Motor neuron (in vitro differentiated cells): ENCODE data around the gene LRRTM1. TPM values are rescaled to one million over a fixed set of nuclear protein-coding genes. Genes with fewer than 3 reads are reported as not detected.

Experiments
- ATAC-seq, 8 experiments: fragments of 200-7000 bp; cut with Tn5 transposase; replicated peaks in 6 of 8; 2 replicates each; pipeline ENCODE4 v1.8.0; 2021; ENCODE audit warnings: mild to moderate bottlenecking in 8 of 8, moderate library complexity in 8 of 8
- H3K27ac ChIP-seq, 2 donors: fragments of 250-450 bp; sonication (Bioruptor Pico); 2 replicates each; pipeline ENCODE4 v1.9.0; 2021; ENCODE audit warnings: antibody characterized with exemption in 2 of 2, mild to moderate bottlenecking in 2 of 2, moderate library complexity in 1 of 2
- H3K4me1 ChIP-seq, 2 donors: fragments of 250-450 bp; sonication (Bioruptor Pico); replicated peaks in 1 of 2; 2 replicates each; pipeline ENCODE4 v1.6.1; 2021; ENCODE audit warnings: antibody characterized with exemption in 2 of 2, mild to moderate bottlenecking in 2 of 2, moderate library complexity in 1 of 2
- H3K4me3 ChIP-seq, 5 donors: fragments of 250-450 bp; sonication (Bioruptor Pico); 2 replicates each; pipeline ENCODE4 v1.9.0; 2021; ENCODE audit warnings: antibody characterized with exemption in 5 of 5, mild to moderate bottlenecking in 5 of 5, moderate library complexity in 4 of 5
- WGBS, 10 experiments: fragments of 450-650 bp; shearing (Covaris generic); methylation state at CpG; one replicate each; pipeline ENCODE4 v1.0.0; 2022; 5-methylcytosine and 5-hydroxymethylcytosine counted together
- in situ Hi-C, 9 experiments: fragments of 400-800 bp; cut with MboI; loops; one replicate each; pipeline ENCODE4 v1.15.0; 2021; ENCODE audit warnings: low sequenced_read_pairs in 9 of 9, low pct_unique_long_range_greater_than_20kb in 2 of 9; ENCODE audit not compliant: unreplicated experiment in 9 of 9
- total RNA-seq, 8 experiments: library from RNA; unstranded; fragments of 300-600 nt; gene quantifications; 2 replicates each; pipeline versions ENCODE4 v1.2.3 to v1.2.4, GENCODE V29; 2022

LRRTM1 gene, protein sequence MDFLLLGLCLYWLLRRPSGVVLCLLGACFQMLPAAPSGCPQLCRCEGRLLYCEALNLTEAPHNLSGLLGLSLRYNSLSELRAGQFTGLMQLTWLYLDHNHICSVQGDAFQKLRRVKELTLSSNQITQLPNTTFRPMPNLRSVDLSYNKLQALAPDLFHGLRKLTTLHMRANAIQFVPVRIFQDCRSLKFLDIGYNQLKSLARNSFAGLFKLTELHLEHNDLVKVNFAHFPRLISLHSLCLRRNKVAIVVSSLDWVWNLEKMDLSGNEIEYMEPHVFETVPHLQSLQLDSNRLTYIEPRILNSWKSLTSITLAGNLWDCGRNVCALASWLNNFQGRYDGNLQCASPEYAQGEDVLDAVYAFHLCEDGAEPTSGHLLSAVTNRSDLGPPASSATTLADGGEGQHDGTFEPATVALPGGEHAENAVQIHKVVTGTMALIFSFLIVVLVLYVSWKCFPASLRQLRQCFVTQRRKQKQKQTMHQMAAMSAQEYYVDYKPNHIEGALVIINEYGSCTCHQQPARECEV
- total RNA-seq: 1 to 10 TPM in 6 of 8 experiments, under 1 TPM in 1, not detected in 1; 0.15 to 7.1 (median 5.1) TPM

DNA sequence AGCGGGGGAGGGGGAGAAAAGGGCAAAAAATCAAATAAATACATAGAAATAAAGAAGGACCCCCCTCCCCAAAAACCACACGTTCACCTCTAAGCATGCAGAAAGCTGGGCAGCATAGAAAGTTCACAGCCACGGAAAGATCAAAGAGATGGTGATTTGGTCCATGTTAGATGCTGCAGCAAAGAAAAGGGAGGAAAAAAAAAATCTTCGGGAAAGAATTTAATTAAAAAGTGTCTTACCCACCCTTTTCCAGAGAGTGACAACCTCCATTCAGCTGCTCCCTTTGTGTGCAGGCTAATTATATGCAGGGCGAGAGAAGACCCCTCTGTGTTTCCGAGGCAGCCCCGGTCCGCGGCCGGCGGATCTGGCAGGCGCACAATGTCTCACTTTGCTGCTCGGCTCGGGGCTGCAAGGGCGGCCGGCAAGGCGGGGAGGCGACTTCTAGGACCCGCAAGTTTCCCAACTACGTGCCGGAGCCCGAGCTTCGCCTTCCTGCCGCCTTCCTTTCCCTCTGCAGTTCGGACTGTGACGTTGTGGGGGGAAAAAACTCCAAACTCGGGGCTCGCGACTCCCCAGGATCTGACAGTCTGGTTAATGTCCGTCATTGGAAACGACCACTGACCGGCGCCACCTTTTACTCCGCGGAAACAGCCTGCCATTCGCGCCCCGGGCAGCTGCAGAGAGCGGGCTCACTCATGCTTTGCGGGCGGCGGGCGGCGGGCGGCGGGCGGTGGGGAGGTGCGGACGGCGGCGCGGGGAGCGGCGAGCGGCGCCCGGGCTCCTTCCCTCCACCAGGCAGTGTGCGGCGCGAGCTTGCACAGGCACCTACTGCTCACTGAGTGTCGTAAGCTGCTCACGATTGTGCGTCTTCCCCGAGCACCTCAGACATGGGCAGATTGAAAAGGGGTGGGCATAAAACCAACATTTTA lies at the start of gene LRRTM1:
Gene LRRTM1, minus strand, starts transcription at position 844 of the 929 bp plus-strand sequence. CDS start 933 bp downstream, outside the sequence.
- WGBS, 10 experiments: 0 to 1% (median 0%) methylated on average over 1 to 13 of the region's 64 CpGs; no CpG with 5 or more reads in 2 of the 10 experiments
- in situ Hi-C loops: no loop called here
- peaks cover 34 to 45% of the 10 kb centered on the region in 2 donors for H3K4me1 ChIP-seq
- peak within 1 kb of the TSS; percentile 45 to 56 (median 51) for H3K4me3 ChIP-seq
- peak within 1 kb of the TSS; percentile 5 to 28 for H3K27ac ChIP-seq
- ATAC-seq: peak in 6 of 8 experiments; percentile 63 to 85 (median 80)

GRCh38 chr2:80351231-80351630 lies 46.7 kb upstream of the LRRTM1 start:
- in situ Hi-C loops: no loop called here
- ATAC-seq: no peak
- H3K27ac ChIP-seq: no peak overlapping the region
- no peaks in the 10 kb centered on the region for H3K4me1 ChIP-seq
- 4 to 97% (median 79%) methylated on average over 1 to 3 of the region's 3 CpGs; no CpG with 5 or more reads in 2 of the 10 experiments for WGBS, 10 experiments
- no peak overlapping the region for H3K4me3 ChIP-seq

- Histone ChIP-seq H3K27ac (no peak overlapping the region), H3K4me3 (no peak overlapping the region), H3K4me1 (no peaks in the 10 kb centered on the region)
- in situ Hi-C loops: no loop called here
- no peak for ATAC-seq
These were observed 44.4 kb upstream of the LRRTM1 start for GRCh38 chr2:80348953-80349352.

DNA sequence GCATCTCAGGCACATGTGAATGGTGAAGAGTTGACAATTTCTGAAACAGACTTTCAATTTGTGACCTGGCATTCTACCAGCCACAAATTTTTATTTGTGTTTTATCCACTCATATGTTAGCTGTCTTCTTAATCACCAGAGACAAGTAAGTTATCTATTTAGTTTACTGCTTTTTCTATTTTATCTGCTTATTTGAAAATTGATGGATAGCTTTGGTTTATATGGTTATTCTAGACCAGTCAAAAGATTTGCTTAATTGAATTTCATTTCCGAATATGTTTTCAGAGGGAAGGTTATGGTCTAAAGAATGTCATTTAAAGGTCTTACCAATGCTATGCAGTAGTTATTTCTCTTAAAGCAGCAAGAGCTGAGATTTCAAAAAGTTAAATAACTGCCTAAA lies 43.5 kb upstream of the LRRTM1 start:
- ATAC-seq: no peak
- no peak overlapping the region for H3K27ac ChIP-seq

DNA sequence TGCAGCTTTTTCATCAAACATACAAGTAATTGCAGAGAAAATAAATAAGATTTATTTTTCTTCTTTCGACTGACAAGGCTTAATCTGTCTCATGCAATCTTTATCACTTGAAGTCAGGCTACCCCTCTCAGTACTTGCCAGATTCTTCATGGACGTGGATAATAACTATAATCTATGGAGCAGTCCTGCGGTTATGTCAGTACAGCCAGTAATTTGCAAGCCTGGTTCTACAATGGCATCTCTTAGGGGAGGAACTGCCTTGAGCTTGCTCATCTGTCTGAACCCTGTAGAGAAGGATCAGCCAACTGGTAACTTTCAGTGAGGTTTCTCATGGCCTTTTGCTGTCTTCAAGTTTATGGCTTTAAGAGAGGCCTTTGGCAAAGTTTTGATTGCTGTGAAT lies 35.5 kb upstream of the LRRTM1 start:
- no peaks in the 10 kb centered on the region for H3K4me1 ChIP-seq
- in situ Hi-C loops: no loop called here
- H3K27ac ChIP-seq: no peak overlapping the region
- ATAC-seq: no peak
- no peak overlapping the region for H3K4me3 ChIP-seq
- 0 to 100% (median 55%) methylated on average over 2 to 3 of the region's 3 CpGs; no CpG with 5 or more reads in 2 of the 10 experiments for WGBS, 10 experiments

More for the DNA sequence above, 43.5 kb upstream of the LRRTM1 start:
- in situ Hi-C loops: no loop called here
- no peak overlapping the region for H3K4me3 ChIP-seq
- WGBS, 10 experiments: 0 to 100% (median 69%) methylated on average over 1 of the region's 1 CpG; no CpG with 5 or more reads in 2 of the 10 experiments
- H3K4me1 ChIP-seq: no peaks in the 10 kb centered on the region

DNA sequence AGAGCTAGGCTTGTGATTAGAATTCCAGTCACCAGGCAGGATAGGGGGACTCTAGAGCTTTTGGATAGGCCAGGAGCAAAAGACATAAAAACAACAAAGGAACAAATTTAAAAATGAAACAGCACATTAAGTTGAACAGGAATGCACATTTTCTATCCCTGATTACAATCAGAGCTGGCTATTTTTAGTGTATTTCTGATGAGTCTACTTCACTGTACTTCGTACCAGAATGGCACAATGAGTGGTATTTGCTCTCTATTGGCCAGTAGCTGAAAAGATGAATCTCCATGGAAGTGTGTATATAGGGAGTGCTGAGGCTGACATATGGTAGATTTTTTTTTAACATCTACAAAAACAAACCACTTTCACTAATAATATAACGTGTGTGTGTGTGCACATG lies 34.2 kb upstream of the LRRTM1 start:
- Histone ChIP-seq H3K4me1 (no peaks in the 10 kb centered on the region), H3K4me3 (no peak overlapping the region), H3K27ac (no peak overlapping the region)
- no peak for ATAC-seq
- in situ Hi-C loops: no loop called here
- WGBS, 10 experiments: 0 to 100% (median 25%) methylated on average over 1 to 2 of the region's 2 CpGs; no CpG with 5 or more reads in 5 of the 10 experiments

DNA sequence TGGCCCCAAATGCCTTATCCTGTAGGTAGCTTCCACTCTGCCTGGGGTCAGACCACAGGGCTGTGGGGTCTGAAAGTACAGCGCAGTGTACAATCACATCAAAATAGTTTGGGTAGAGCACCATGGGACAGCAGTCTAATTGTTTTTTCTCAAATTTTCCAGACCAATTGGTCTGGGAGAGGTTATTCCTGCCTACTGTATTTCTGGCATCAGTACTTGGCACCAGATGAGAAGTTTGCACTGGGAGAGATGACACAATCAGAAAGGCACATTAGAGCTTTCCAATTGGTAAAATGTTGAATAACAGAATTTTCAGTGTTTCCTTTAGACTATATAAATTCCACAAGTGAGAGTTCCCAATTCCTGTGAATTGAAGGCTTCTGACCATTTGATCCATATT lies 30.9 kb upstream of the LRRTM1 start:
- in situ Hi-C loops: no loop called here
- no peak overlapping the region for H3K4me3 ChIP-seq
- no peak overlapping the region for H3K27ac ChIP-seq
- H3K4me1 ChIP-seq: peaks cover 0 to 6% of the 10 kb centered on the region in 2 donors
- ATAC-seq: no peak
- 0 to 100% (median 73%) methylated on average over 1 of the region's 1 CpG; no CpG with 5 or more reads in 5 of the 10 experiments for WGBS, 10 experiments

DNA sequence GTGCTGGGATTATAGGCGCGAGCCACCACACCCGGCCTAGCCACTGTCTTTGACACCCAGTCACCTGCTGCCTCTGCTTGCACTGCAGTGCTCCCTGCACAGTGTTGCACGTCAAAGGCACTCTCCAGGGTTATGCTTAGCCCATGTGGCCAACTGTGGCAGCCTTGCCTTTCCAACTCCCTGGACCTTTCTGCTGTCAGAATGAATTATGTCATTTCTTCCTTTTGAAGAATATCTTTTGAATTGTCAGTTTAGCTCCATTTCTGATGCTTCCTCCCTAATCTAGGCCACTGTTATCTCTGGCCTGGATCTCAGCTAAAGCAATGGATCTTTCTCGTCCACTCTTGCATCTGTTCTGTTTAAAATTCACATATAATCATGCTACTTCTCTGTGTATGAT lies 29.3 kb upstream of the LRRTM1 start:
- WGBS, 10 experiments: 0 to 86% (median 60%) methylated on average over 1 to 2 of the region's 5 CpGs; no CpG with 5 or more reads in 4 of the 10 experiments
- no peak for ATAC-seq
- in situ Hi-C loops: no loop called here
- Histone ChIP-seq H3K4me1 (peaks cover 0 to 6% of the 10 kb centered on the region in 2 donors), H3K4me3 (no peak overlapping the region), H3K27ac (no peak overlapping the region)

- no peak overlapping the region for H3K27ac ChIP-seq
- peaks cover 0 to 11% of the 10 kb centered on the region in 2 donors for H3K4me1 ChIP-seq
- in situ Hi-C loops: no loop called here
- ATAC-seq: peak in 4 of 8 experiments; percentile 16 to 64 (median 44)
- H3K4me3 ChIP-seq: no peak overlapping the region
- 13 to 100% (median 53%) methylated on average over 1 to 13 of the region's 14 CpGs for WGBS, 10 experiments
These were observed 26.2 kb upstream of the LRRTM1 start for GRCh38 chr2:80330527-80331450.

DNA sequence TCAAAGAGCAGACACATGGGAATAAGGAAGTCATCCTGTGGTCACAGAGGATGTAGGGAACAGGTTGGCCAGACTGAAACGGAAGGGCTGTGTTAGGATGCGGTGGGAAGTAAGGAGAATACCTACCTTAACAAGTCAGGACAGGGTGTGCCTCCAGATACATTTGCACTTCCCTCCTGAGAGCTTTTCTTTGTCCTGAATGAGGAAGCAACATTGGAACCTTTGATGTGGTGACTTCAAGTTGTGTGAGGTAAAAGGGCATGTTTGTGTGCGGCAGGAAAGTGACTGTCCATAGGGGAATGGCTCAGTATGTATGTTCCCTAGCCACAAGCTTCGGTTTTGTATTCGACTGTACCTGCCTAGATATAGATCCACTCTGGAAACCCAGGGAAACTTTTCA lies 24.9 kb upstream of the LRRTM1 start:
- in situ Hi-C loops: no loop called here
- no peak for ATAC-seq
- WGBS, 10 experiments: 20 to 100% (median 93%) methylated on average over 1 to 4 of the region's 5 CpGs; no CpG with 5 or more reads in 1 of the 10 experiments

DNA sequence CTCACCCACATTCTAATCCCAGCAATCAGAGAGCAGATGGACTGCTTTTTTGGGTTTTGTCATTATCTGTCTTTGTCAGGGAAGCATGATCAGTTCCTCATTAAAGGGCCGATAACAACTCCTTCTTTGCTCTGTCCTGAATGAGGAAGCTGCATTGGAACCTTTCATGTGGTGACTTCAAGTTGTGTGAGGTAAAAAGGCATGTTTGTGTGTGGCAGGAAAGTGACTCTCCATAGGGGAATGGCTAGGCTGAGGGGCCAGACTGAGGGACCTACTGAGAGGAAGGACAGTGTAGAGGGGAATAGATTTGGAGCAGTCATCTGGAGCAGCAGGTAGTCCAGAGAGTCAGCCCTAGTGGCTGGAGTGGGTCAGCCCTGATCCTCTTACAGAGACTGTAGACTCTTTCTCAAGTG lies 23.6 kb upstream of the LRRTM1 start:
- in situ Hi-C loops: no loop called here
- H3K4me1 ChIP-seq: peaks cover 0 to 11% of the 10 kb centered on the region in 2 donors
- H3K27ac ChIP-seq: no peak overlapping the region
- 45 to 100% (median 61%) methylated on average over 1 of the region's 1 CpG; no CpG with 5 or more reads in 6 of the 10 experiments for WGBS, 10 experiments
- H3K4me3 ChIP-seq: no peak overlapping the region
- ATAC-seq: no peak

More for the DNA sequence above, 24.9 kb upstream of the LRRTM1 start:
- H3K4me1 ChIP-seq: peaks cover 0 to 11% of the 10 kb centered on the region in 2 donors
- no peak overlapping the region for H3K4me3 ChIP-seq
- no peak overlapping the region for H3K27ac ChIP-seq

DNA sequence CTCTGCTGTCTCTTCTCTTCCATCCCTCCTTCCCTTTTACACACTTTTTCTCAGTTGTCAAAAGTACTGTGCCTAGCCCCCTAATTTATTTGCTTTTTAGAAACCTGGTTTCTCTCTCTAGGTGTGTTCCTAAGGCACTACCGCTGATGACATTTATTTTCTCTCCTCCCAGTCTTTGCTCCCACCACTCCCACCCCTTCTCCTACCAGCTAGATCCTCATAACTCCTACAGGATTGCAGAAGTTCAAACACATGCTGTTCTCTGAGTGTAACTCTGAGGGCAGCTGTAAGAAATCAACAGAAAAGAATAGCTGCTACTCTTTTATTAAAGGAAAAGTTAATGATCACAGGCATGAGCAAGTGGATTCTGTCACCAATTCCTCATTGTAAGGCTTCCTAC lies 22.3 kb upstream of the LRRTM1 start:
- 0 to 80% (median 43%) methylated on average over 1 of the region's 1 CpG; no CpG with 5 or more reads in 4 of the 10 experiments for WGBS, 10 experiments
- in situ Hi-C loops: no loop called here
- H3K4me3 ChIP-seq: no peak overlapping the region
- ATAC-seq: no peak
- H3K4me1 ChIP-seq: peaks cover 0 to 19% of the 10 kb centered on the region in 2 donors
- H3K27ac ChIP-seq: no peak overlapping the region
